Activated CD4-positive, CD25-positive, alpha-beta regulatory T cell (primary cell): ENCODE measurements around the gene RNU6-1.

Experiments used
- DNase-seq, 4 experiments: peaks; one replicate each; lab custom pipeline; 2025; lab: John Stamatoyannopoulos, UW

Gene RNU6-1

DNA sequence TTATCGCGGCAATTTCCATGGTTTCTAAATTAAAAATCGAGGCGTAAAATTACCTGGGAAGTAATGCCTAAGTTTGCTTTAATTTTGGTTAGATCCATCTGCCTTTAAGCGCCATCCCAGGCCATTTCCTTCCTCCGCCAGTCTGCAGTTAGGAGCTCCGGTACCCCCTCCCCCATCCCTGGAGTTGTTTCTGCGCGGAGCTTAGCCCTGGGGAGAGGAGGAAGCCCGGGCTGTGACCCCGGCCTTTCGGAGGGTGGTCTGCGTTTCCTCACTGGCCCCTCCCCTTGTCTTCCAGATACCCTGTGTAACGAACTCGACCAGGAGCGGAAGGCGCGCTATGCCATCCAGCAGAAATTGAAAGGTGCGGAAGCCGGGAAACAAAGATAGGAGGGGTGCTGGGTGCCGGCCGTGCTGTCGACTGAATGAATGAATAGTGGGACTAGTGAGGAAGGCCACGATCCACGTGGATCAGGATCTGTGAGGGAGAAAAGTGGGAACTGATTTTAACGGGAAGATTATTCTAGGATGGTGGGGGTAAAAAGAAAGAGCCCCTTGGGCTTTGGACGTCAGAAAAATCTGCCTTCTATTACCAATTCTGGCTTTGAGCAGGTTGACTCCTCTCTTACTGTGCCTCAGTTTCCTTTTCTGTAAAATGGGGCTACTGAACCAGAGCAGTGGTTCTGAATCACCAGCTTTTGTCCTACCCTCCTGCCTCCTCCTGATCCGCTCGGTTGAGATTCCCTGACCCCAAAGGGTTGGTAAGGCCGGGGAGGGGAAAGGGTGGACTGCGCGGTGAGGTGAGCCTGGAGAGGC lies 6.7 kb downstream of the RNU6-1 start:
- DNase-seq = no peak

- DNase-seq = no peak
Measured at GRCh38 chr15:67832031-67832551, 7.8 kb downstream of the RNU6-1 start.

- no peak for DNase-seq
Measured at GRCh38 chr15:67831363-67831762, 8.5 kb downstream of the RNU6-1 start.

GRCh38 chr15:67829647-67830504 lies 10.0 kb downstream of the RNU6-1 start:
- no peak for DNase-seq

- no peak for DNase-seq
Measured at GRCh38 chr15:67828969-67829646, 10.7 kb downstream of the RNU6-1 start.

DNA sequence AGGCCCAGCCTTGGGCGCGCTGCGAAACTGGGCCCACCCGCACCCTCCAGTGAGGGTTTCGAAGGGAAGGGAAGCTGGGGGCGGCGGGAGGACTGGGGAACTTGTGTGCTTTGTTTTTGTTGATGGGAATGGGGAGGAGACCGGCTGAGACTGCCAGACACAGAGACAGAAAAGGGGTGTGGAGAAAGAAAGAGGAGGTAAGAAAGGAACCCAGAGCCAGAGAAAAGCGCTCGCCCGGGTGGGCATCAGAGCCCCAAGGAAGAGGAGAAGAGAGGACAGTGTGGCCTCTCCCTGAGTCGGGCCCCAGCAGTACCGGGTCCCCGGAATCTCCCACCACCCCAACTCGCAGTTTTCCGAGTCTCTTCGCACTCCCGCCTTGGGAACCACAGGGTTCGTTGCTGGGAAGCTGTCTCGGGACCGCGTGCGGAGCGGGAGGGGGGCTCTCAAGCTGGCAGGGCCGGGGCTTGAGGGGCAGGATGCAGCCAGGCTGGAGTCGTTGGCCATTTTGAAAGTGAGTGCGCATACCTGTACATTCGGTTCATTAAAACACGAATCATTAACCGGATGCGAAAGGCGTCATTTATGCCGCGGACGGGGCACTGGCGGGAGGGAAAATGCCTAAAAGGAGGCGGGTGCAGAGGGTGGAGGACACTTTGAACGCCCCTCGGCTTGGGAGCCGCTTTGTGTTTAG lies 11.4 kb downstream of the RNU6-1 start:
- DNase-seq = no peak

- no peak for DNase-seq
Measured at GRCh38 chr15:67827562-67828277, 12.1 kb downstream of the RNU6-1 start.

- DNase-seq = no peak
Measured at GRCh38 chr15:67826717-67827561, 12.9 kb downstream of the RNU6-1 start.

DNA sequence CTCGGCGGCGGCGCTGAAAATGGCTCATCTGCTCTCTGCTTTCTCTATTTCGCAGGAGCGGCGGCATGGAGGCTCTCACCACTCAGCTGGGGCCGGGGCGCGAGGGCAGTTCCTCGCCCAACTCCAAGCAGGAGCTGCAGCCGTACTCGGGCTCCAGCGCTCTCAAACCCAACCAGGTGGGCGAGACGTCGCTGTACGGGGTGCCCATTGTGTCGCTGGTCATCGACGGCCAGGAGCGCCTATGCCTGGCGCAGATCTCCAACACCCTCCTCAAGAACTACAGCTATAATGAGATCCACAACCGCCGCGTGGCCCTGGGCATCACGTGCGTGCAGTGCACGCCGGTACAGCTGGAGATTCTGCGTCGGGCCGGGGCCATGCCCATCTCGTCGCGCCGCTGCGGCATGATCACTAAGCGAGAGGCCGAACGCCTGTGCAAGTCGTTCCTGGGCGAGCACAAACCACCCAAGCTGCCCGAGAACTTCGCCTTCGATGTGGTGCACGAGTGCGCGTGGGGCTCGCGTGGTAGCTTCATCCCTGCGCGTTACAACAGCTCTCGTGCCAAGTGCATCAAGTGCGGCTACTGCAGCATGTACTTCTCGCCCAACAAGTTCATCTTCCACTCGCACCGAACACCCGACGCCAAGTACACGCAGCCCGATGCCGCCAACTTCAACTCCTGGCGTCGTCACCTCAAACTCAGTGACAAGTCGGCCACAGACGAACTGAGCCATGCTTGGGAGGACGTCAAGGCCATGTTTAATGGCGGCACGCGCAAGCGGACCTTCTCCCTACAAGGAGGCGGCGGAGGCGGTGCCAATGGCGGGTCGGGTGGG lies 13.7 kb downstream of the RNU6-1 start:
- no peak for DNase-seq

DNA sequence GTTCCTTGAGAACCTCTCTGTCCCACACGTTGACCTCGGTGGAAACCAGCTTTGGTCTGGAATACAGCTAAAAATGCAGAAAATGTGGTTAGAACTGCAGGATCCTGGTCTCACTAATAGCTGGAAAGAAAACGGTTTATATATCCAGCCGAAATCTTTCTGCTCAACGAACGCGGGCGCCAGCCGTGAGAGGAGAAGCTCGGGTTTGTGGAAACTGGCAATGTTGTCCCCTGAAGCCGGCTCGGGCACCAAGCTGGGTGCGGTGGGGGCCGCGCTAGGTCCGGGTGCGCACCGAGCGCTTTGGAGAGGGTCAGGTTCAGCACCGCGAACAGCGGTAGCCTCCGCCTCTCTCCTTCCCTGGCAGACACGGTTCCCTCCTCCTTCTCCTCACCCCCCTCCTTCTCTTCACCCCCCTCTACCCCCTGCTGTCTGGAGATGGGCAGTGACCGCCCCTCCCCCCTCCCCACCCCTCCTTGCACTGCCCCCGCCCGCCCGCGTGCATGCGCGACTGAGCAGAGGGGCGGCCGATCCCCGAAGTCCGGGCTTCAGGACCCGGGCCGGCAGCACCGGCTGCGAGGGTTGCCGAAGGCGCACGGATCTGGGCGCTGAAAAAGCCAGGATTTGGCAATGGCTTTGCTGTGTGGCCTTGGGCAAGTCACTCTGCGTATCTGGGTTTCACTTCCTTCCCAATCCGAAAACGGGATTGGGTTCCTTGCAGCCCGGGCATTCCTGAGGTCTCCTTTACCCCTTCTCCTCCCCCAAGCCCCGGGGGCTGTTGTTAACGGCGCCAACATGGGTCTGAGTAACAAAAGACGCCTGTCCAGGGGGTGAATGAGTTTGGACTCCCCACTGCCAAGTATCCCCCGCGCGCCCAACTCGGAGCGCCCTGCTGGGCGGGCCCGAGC lies 14.6 kb downstream of the RNU6-1 start, which contains the start of gene SKOR1:
TSS of gene SKOR1 (plus strand) at position 534 of the 905 bp plus-strand sequence. CDS start at position 628, 94 bp downstream.
- no peak for DNase-seq

DNA sequence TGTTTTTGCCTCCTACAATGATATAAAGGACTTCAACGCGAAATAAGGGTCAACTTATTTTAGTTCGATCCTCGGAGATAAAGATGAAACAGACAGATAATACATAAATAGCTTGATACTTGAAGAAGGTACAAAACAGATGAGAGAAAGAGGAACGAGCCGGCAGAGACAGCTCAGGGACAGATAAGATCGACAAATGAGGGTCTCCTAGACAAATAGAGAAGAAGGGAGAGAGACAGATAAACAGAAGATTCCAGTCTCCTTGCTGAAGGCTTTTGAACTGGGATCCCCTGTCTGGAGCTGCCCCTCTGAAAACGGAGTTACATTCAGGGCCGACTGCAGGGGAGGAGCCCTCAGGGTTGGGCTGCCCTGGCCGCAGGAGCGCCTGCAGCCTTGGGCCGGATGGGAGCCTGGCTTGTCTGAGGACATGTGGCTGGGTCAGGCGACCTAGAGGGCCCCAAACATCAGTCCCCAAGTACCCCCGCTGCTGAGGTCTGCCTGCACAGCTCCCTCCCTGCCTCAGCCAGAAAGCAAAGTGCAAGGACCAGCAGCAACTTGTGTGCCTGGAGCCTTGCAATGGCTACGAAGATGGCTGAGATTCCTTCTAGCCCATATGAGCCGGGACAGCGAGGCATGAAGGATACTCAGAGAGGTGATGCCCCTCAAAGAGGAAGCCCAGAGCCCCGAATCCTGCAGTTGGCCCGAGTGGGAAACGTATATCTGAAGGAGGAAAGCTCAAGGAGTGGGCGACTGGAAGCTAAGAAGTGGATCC lies 15.5 kb downstream of the RNU6-1 start:
- no peak for DNase-seq

GRCh38 chr15:67823314-67824196 lies 16.3 kb downstream of the RNU6-1 start:
- no peak for DNase-seq

DNA sequence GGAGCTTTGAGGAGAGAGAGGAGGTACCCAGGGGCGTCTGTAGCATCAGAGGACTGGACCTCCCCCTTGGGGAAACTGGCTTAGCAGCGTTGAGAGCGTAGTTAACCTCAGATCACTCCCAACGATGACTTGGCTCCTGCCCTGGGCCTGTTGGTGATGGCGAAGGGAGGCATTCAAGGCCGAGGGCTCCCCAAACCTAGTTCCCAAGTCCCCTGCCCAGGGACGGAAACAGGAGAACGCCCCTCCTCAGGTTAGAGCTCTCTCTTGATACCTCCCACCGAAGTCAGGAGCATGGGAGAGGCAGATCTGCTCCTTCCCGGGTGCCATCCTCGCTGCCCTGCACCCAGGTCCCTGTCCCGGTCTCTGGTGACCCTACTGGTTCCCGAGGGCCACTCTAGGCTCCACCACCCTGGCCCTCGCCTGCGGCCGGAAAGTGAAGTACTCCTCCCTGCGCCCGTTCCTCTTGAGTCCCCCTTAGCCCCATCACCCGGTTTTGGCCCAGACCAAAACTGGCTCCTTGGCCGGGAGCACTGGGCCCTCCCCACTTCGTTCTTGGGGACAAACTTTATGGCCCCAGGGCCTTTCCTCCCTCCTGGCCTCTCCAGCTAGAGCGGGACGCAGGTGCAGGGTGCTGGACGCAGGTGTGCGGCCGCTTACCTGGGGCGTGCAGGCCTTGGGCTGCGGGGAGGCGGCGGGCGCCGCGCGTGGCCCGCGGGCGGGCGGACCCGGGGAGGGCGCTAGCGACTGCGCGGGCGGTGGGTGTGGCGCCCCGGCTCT lies 17.1 kb downstream of the RNU6-1 start:
- no peak for DNase-seq

DNA sequence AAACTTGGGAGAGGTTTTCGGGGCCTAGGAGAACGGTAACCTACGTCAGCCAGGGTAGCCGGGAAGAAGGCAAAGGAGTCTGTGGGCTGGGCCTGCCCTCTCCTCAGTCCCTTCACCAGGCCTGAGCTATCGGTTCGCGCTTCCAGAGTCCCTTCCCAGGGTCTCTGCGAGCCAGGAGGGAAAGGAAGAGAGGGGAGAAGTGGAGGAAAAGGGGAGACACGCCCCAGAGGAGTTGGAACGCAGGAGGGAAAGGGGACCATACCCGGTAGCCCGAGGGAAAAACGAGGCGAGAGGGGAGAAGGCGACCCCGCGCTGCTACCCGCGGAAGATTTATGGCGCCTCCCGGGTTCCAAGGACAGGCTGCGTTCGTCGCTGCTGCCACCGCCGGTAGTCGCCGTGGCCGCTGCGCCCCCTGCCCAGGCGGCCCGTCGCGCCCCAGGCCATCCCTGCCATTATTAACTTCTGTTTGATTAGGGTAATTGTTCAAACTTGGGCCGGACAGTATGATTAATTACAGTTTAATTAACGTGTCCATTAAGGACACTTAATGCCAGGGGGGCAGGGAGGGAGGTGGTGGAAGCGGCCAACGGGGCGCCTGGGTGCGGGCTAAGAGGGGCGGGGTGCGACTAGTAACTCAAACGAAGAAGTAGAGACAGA lies 17.9 kb downstream of the RNU6-1 start:
- DNase-seq = no peak
